Tibial artery (tissue), 4 donors: Measurements from ENCODE around the gene DIMT1.

ENCODE experiments used
- DNase-seq, 2 donors: peaks; one replicate each; pipeline ENCODE4 v3.0.0-alpha.2; 2019
- H3K27ac ChIP-seq, 2 donors: fragments of 200-600 bp; sonication (generic) in 1 of 2; 1 replicate in 1 of 2; 2 replicates in 1 of 2; pipeline ENCODE4 v1.5.1; 2018 to 2019; ENCODE audit warnings: mild to moderate bottlenecking in 1 of 2
- H3K27me3 ChIP-seq, 2 donors: fragments of 200-600 bp; sonication (generic) in 1 of 2; one replicate each; pipeline versions ENCODE4 v1.5.1 to v1.6.0; 2016 to 2019
- H3K36me3 ChIP-seq, 3 donors: fragments of 200-600 bp; sonication (generic) in 2 of 3; one replicate each; pipeline ENCODE4 v1.5.1; 2016 to 2019; ENCODE audit warnings: mild to moderate bottlenecking in 2 of 3
- H3K4me1 ChIP-seq, 4 donors: fragments of 200-600 bp; sonication (generic) in 2 of 4; 1 replicate in 3 of 4; 2 replicates in 1 of 4; pipeline ENCODE4 v1.5.1; 2016 to 2019
- H3K4me3 ChIP-seq, 2 donors: fragments of 200-600 bp; sonication (generic) in 1 of 2; 1 replicate in 1 of 2; 2 replicates in 1 of 2; pipeline ENCODE4 v1.5.1; 2018 to 2019; ENCODE audit warnings: mild to moderate bottlenecking in 2 of 2
- H3K9me3 ChIP-seq, 3 donors: fragments of 200-600 bp; sonication (generic) in 1 of 3; one replicate each; pipeline ENCODE4 v1.5.1; 2016 to 2019
- intact Hi-C: fragments of 100-400 bp; cut with DNase I; formaldehyde crosslinking; loops from one replicate; pipeline ENCODE4 v1.15.0; 2023; ENCODE audit warnings: low total_unique reads
- TF ChIP-seq, protein P1 (sequence below), 2 experiments: fragments of 200-600 bp in 1 of 2; fragments of 450-650 bp in 1 of 2; IDR thresholded peaks; one replicate each; pipeline ENCODE4 v1.5.1; 2017 to 2019; ENCODE audit warnings: antibody characterized with exemption in 2 of 2, mild to moderate bottlenecking in 1 of 2, moderate library complexity in 1 of 2

DIMT1 gene

DNA sequence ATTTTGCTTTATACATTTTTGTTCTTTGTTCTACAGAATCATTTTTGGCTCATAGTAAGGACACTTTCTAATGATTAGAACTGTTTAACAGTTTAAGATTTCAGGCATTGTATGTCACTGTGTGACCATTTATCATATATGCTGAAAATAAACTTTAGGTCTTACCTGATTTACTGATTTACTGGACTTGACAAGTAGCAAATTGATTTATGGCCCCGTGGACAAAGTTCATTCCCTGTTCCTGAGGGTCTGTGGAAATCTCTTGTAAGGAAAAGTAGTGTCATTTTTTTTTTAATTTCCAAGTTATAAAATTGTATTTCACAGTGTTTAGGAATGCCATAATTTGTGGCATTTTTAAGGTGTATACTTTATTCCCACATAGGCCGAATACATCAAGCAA is 57.0 kb downstream of the DIMT1 start:
- no peak for DNase-seq
- Histone ChIP-seq H3K36me3 (peaks cover 12 to 19% (median 17%) of the 10 kb centered on the region in 3 donors), H3K4me1 (no peaks in the 10 kb centered on the region), H3K27me3 (no peaks in the 10 kb centered on the region), H3K27ac (no peak overlapping the region), H3K9me3 (no peaks in the 10 kb centered on the region), H3K4me3 (no peak overlapping the region)
- intact Hi-C loops: loop anchor here (5.0 kb wide), 1 partner anchor 34 kb away; no protein-coding TSS in a partner anchor
- TF ChIP-seq, protein P1, sequence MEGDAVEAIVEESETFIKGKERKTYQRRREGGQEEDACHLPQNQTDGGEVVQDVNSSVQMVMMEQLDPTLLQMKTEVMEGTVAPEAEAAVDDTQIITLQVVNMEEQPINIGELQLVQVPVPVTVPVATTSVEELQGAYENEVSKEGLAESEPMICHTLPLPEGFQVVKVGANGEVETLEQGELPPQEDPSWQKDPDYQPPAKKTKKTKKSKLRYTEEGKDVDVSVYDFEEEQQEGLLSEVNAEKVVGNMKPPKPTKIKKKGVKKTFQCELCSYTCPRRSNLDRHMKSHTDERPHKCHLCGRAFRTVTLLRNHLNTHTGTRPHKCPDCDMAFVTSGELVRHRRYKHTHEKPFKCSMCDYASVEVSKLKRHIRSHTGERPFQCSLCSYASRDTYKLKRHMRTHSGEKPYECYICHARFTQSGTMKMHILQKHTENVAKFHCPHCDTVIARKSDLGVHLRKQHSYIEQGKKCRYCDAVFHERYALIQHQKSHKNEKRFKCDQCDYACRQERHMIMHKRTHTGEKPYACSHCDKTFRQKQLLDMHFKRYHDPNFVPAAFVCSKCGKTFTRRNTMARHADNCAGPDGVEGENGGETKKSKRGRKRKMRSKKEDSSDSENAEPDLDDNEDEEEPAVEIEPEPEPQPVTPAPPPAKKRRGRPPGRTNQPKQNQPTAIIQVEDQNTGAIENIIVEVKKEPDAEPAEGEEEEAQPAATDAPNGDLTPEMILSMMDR (IDR thresholded peaks at IDR 0.05): no peak

DNA sequence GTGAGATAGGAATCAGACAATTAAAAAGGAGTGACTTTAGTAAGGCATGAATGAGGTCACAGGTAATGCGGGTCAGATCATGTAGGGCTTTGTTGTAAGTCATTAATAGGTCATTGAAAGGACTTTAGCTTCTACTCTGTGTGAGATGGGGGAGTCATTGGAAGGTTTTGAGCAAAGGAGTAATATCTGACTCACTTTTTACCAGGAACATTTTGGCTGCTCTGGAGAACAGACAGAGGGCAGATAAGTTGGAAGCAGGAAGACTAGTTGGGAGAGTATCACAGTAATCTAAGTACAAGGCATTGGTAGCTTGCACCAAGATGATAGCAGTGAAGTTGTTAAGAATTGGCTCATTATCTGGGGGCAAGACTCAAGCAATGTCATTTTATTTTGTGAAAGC is 60.3 kb downstream of the DIMT1 start:
- Histone ChIP-seq H3K4me1 (no peaks in the 10 kb centered on the region), H3K4me3 (no peak overlapping the region), H3K27me3 (no peaks in the 10 kb centered on the region), H3K27ac (no peak overlapping the region), H3K36me3 (no peaks in the 10 kb centered on the region), H3K9me3 (no peaks in the 10 kb centered on the region)
- TF ChIP-seq, protein P1 (IDR thresholded peaks at IDR 0.05): no peak
- DNase-seq: no peak
- intact Hi-C loops: no loop called here

DNA sequence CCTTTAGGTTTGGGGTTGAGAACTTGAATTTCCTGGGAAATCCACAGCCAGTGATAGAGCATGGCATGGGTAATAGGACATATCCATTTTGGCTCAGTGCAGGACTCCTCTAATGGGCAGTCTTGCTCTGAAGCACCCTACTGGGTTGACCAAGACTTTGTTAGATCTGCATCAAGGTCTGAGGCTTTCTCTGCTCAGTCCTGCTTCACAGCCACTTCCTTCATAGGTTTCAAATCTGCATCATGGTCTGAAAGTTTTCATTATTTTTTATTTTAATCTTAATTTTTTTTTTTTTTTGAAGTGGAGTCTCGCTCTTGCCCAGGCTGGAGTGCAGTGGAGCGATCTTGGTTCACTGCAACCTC is 61.2 kb downstream of the DIMT1 start:
- intact Hi-C loops: no loop called here
- H3K9me3 ChIP-seq: no peaks in the 10 kb centered on the region
- DNase-seq: no peak
- H3K4me1 ChIP-seq: no peaks in the 10 kb centered on the region
- TF ChIP-seq, protein P1 (IDR thresholded peaks at IDR 0.05): no peak
- no peaks in the 10 kb centered on the region for H3K36me3 ChIP-seq
- no peak overlapping the region for H3K27ac ChIP-seq
- no peak overlapping the region for H3K4me3 ChIP-seq
- no peaks in the 10 kb centered on the region for H3K27me3 ChIP-seq

DNA sequence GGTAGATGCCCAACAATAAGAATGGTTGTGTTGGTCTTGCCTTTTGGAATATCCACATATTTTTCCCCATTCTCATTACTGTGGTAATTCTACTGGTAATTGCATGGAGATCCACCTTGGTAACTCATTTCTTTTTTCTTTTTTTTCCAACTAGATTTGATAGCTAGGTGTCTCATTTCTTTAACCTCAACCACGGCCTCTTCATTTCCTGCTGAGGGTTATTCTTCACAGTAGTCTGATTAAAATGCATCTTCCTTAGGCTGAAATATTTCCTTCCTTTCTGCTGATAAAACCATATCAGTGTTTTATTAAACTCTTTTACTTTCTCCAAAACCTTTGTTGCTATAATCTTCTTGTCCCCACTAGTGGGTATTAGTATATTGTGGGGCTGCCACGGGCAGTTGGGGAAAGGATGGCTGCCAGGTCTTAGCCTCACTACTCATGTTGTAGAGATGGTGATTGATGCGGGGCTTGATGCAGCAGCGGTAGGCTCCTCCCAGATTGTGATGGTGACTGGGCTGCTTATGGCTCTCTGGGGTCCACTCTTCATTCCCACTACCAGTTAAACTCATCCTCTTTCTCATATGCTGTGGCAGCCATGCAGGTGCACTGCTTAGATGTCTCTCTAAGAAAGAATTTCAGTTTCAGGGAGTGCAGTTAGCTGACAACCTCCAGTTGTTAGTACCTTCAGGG is 61.8 kb downstream of the DIMT1 start:
- H3K27me3 ChIP-seq: no peaks in the 10 kb centered on the region
- H3K27ac ChIP-seq: no peak overlapping the region
- H3K4me1 ChIP-seq: no peaks in the 10 kb centered on the region
- no peak overlapping the region for H3K4me3 ChIP-seq
- TF ChIP-seq, protein P1 (IDR thresholded peaks at IDR 0.05): no peak
- no peaks in the 10 kb centered on the region for H3K9me3 ChIP-seq
- intact Hi-C loops: no loop called here
- no peak for DNase-seq
- no peaks in the 10 kb centered on the region for H3K36me3 ChIP-seq

GRCh38 chr5:62340979-62341378 is 62.7 kb downstream of the DIMT1 start:
- DNase-seq: no peak
- Histone ChIP-seq H3K27me3 (no peaks in the 10 kb centered on the region), H3K36me3 (no peaks in the 10 kb centered on the region), H3K4me1 (no peaks in the 10 kb centered on the region), H3K27ac (no peak overlapping the region), H3K9me3 (no peaks in the 10 kb centered on the region), H3K4me3 (no peak overlapping the region)
- TF ChIP-seq, protein P1 (IDR thresholded peaks at IDR 0.05): no peak
- intact Hi-C loops: no loop called here

- Histone ChIP-seq H3K27ac (no peak overlapping the region), H3K4me3 (no peak overlapping the region), H3K4me1 (no peaks in the 10 kb centered on the region), H3K27me3 (no peaks in the 10 kb centered on the region), H3K36me3 (peaks cover 0 to 1% (median 0%) of the 10 kb centered on the region in 3 donors), H3K9me3 (no peaks in the 10 kb centered on the region)
- TF ChIP-seq, protein P1 (IDR thresholded peaks at IDR 0.05): no peak
- intact Hi-C loops: no loop called here
- no peak for DNase-seq
Measured at GRCh38 chr5:62340392-62340791, 63.3 kb downstream of the DIMT1 start.
